ENCODE measurements around the gene GUSB. TPM values are rescaled to one million over a fixed set of nuclear protein-coding genes. Genes with fewer than 3 reads are reported as not detected.

The GUSB gene
- total RNA-seq, 2 donors from 2014 or later = 18.7 to 23.4 TPM

DNA sequence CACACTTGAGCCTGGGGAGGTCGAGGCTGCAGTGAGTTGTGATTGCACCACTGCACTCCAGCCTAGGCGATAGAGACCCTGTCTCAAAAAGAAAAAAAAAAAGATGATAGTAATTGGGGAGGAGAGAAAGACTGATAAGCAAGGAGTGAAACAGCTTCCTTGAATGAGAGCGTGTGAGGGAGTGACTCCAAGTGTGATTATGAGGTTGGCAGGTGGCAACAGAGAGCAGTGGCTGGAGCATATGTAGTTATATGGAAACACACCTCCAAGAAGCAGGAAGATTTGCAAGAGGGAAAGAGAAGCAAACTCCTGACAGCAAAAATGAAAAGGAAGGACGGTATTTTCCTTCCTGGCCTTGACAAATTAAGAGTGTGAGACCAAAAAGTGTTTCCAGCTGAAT is 58.7 kb downstream of the GUSB start:
- Histone ChIP-seq H3K9me3 (no peaks in the 10 kb centered on the region), H3K27ac (no peak overlapping the region), H3K36me3 (no peaks in the 10 kb centered on the region), H3K27me3 (replicated peaks; ENCODE audit: insufficient read depth) (no peaks in the 10 kb centered on the region), H3K4me3 (no peak overlapping the region), H3K4me1 (ENCODE audit: control insufficient read depth in 1 of 2, low read depth in 2 of 2) (no peaks in the 10 kb centered on the region)
- DNase-seq (ENCODE audit: low spot score) (no peak), ATAC-seq (ENCODE audit: insufficient number of reproducible peaks, low FRiP score, low read depth) (no peak)
- TF ChIP-seq, protein P1, sequence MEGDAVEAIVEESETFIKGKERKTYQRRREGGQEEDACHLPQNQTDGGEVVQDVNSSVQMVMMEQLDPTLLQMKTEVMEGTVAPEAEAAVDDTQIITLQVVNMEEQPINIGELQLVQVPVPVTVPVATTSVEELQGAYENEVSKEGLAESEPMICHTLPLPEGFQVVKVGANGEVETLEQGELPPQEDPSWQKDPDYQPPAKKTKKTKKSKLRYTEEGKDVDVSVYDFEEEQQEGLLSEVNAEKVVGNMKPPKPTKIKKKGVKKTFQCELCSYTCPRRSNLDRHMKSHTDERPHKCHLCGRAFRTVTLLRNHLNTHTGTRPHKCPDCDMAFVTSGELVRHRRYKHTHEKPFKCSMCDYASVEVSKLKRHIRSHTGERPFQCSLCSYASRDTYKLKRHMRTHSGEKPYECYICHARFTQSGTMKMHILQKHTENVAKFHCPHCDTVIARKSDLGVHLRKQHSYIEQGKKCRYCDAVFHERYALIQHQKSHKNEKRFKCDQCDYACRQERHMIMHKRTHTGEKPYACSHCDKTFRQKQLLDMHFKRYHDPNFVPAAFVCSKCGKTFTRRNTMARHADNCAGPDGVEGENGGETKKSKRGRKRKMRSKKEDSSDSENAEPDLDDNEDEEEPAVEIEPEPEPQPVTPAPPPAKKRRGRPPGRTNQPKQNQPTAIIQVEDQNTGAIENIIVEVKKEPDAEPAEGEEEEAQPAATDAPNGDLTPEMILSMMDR (IDR thresholded peaks at IDR 0.05) = no peak

DNA sequence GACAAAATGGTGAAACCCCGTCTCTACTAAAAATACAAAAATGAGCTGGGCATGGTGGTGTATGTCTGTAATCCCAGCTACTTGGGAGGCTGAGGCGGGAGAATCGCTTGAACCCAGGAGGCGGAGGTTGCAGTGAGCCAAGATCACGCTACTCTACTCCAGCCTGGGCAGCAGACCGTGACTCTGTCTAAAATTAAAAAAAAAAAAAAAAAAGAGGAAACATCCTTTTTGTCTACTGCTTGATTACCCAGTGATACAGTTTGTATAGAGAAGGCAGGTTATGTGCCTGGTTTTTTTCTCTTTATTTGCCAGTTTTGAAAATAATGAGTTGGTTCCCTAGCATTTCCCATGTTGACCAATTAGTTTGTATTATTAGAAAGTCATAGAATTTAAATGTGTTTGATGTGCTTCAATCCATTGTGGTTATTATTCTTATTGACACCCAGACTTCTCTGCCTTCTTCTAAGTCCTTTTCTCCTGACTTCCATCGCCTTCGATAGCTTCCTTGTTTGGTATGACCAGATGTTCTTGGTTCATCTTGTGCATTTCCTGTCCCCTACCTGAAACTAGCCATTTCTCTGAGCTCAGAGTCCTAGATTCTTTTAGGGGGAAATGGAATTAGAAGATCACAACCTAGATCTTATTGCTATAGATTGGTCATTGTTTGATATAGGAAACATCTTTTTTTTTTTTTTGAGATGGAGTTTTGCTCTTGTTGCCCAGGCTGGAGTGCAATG is 65.9 kb downstream of the GUSB start:
- ATAC-seq (ENCODE audit: insufficient number of reproducible peaks, low FRiP score, low read depth) (no peak), DNase-seq (ENCODE audit: low spot score) (no peak)
- TF ChIP-seq, protein P1 (IDR thresholded peaks at IDR 0.05) = no peak
- no peaks in the 10 kb centered on the region for H3K36me3 ChIP-seq
- no peak overlapping the region for H3K27ac ChIP-seq
- no peaks in the 10 kb centered on the region for H3K27me3 ChIP-seq (replicated peaks; ENCODE audit: insufficient read depth)
- no peaks in the 10 kb centered on the region for H3K9me3 ChIP-seq
- H3K4me1 ChIP-seq (ENCODE audit: control insufficient read depth in 1 of 2, low read depth in 2 of 2) = no peaks in the 10 kb centered on the region
- no peak overlapping the region for H3K4me3 ChIP-seq

DNA sequence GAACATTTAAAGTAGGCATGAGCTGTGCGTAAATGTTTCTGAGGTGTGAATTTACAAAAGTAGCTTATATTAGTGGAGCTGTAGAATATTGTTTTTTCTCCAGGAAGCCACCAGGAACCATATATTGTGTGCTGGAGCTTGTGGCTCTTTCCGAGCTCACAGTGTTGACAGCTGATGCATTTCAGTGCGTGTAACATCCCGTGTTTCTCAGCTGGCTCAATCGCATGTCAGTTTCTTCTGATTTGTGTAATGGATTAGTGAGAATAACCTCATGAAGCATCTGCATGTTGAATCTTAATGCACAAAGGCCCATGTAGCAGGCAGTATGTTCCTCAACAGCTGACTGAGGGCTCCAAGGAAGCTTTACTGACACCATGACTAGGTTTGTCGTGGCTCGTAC is 69.8 kb downstream of the GUSB start:
- TF ChIP-seq, protein P1 (IDR thresholded peaks at IDR 0.05) = no peak
- no peaks in the 10 kb centered on the region for H3K27me3 ChIP-seq (replicated peaks; ENCODE audit: insufficient read depth)
- no peak overlapping the region for H3K27ac ChIP-seq
- H3K4me1 ChIP-seq (ENCODE audit: control insufficient read depth in 1 of 2, low read depth in 2 of 2) = no peaks in the 10 kb centered on the region
- no peaks in the 10 kb centered on the region for H3K36me3 ChIP-seq
- H3K4me3 ChIP-seq = no peak overlapping the region
- ATAC-seq (ENCODE audit: insufficient number of reproducible peaks, low FRiP score, low read depth) = no peak
- DNase-seq (ENCODE audit: low spot score) = no peak
- no peaks in the 10 kb centered on the region for H3K9me3 ChIP-seq

Other genes with a start within 250 kb of the GUSB start
- gene VKORC1L1, start 109.1 kb downstream of the GUSB start, total RNA-seq = 10 to 100 TPM; 15.6 to 20.9 TPM
- gene ASL, start 93.6 kb upstream of the GUSB start, total RNA-seq = 10 to 100 TPM; 43.2 to 54.7 TPM
- 10 to 100 TPM; 32.5 to 43.5 TPM for gene CRCP, start 132.6 kb upstream of the GUSB start, total RNA-seq
- 10 to 100 TPM; 18.1 to 25.4 TPM for gene TPST1, start 223.1 kb upstream of the GUSB start, total RNA-seq